ENCODE measurements around the gene ADAMTSL5. TPM values are rescaled to one million over a fixed set of nuclear protein-coding genes. Genes with fewer than 3 reads are reported as not detected.

The ADAMTSL5 gene
- total RNA-seq, 5 donors from 2014 or later (not counting 1 experiment from before 2014, with no cell fraction given), result 5.7 to 7.9 (median 6.9) TPM

DNA sequence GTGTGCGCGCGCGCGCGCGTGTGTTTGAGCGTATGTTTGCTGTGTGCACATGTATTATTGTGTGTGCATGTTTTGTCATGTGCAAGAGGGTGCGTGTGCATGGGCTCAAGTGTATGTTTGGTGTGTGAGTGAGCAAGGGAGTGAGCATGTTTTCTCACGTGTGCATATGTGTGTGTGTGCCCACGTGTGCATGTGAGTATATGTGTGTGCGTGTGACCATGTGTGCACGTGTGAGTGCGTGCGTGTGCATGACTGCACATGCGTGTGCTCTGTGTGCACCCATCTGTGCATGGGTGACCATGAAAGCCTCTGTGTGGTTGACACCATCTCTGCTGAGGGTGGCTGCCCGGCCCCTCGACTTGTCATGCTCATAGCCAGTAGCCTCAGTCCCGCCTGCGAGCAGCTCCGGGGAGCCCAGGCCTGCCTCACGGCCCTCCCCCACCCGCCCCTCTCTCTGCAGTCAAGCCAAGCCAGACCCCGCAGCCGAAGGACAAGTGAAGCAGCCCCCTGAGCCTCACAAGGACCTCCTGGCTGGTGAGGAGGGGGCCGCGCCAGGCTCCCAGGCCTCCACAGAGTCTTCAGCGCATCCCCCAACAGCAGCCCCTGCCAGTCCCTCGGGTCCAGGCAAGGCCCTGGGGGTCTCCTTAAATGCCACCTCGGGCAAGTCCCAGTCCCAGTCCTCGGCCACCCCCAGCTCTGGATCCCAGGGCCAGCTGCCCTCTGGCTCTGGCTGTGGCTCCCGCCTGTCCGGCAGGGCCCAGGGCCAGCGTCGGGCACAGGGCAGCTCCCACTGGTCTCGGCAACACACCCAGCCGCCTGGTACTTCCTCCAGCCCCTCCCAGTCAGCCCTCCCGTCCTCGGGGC lies 15.9 kb downstream of the ADAMTSL5 start:
- ATAC-seq (replicated peaks in 1 of 4), result no peak
- Histone ChIP-seq H3K4me1 (ENCODE audit: control insufficient read depth in 1 of 2, extremely low read depth in 1 of 2, insufficient read depth in 2 of 2, low read length in 2 of 2) (no peaks in the 10 kb centered on the region), H3K4me3 (ENCODE audit: control insufficient read depth in 1 of 2, extremely low read depth in 1 of 2, low read length in 1 of 2) (no peak overlapping the region), H3K27ac (ENCODE audit: low read length) (no peak overlapping the region), H3K9me3 (no peaks in the 10 kb centered on the region), H3K36me3 (ENCODE audit: control insufficient read depth in 2 of 2, extremely low read depth in 1 of 2, insufficient read depth in 1 of 2, low read length in 1 of 2) (no peaks in the 10 kb centered on the region), H3K27me3 (replicated peaks in 1 of 2; ENCODE audit: control insufficient read depth in 2 of 2, extremely low read depth in 1 of 2, insufficient read depth in 2 of 2, low read length in 1 of 2) (peaks cover 0 to 17% of the 10 kb centered on the region in 2 experiments)
- DNase-seq, result no peak
- ChIA-PET POLR2A (no interaction called here), CTCF (no interaction called here)
- no peak overlapping the region for H3K27ac Mint-ChIP-seq
- WGBS (ENCODE audit: insufficient coverage), result 78% methylated on average over 37 of the region's 39 CpGs
- H3K36me3 Mint-ChIP-seq, result no peaks in the 10 kb centered on the region
- H3K9me3 Mint-ChIP-seq, result no peaks in the 10 kb centered on the region
- peaks cover 0 to 1% of the 10 kb centered on the region in 2 donors for H3K27me3 Mint-ChIP-seq
- peaks cover 0 to 2% (median 1%) of the 10 kb centered on the region in 3 donors for H3K4me1 Mint-ChIP-seq
- H3K4me3 Mint-ChIP-seq, result no peak overlapping the region

DNA sequence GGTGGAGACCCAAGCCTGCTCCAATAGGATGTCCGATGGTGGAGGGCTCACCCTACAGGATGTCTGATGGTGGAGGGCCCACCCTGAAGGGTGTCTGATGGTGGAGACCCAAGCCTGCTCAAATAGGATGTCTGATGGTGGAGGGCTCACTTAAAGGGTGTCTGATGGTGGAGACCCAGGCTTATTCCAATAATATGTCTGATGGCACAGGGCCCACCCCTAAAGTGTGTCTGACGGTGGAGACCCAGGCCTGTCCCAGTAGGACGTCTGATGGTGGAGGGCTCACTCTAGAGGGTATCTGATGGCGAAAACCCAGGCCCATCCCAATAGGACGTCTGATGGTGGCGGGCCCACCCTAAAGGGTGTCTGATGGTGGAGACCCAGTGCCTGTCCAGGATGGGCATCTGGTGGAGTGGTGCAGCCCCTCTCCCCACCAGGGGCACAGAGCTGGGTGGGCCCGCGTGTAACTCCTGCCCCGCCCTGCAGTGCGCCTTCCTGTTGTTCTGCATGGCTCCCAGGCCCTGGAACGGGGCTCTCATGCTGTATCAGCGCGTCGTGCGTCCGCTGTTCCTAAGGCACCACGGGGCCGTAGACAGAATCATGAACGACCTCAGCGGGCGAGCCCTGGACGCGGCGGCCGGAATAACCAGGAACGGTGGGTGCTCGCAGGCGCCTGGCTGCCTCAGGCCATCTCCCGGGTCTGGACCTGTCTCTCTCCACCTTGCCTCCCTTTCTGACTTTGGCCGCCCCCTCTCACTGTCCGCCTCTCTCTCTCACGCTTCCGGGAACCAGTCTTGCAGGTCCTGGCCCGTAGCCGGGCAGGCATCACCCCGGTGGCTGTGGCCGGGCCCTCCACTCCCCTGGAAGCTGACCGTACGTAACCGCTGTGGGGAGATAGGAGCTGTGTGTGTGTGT lies 16.8 kb downstream of the ADAMTSL5 start:
- Histone ChIP-seq H3K4me3 (ENCODE audit: control insufficient read depth in 1 of 2, extremely low read depth in 1 of 2, low read length in 1 of 2) (no peak overlapping the region), H3K9me3 (no peaks in the 10 kb centered on the region), H3K27me3 (replicated peaks in 1 of 2; ENCODE audit: control insufficient read depth in 2 of 2, extremely low read depth in 1 of 2, insufficient read depth in 2 of 2, low read length in 1 of 2) (peaks cover 0 to 19% of the 10 kb centered on the region in 2 experiments), H3K4me1 (ENCODE audit: control insufficient read depth in 1 of 2, extremely low read depth in 1 of 2, insufficient read depth in 2 of 2, low read length in 2 of 2) (peaks cover 0 to 8% of the 10 kb centered on the region in 2 experiments), H3K36me3 (ENCODE audit: control insufficient read depth in 2 of 2, extremely low read depth in 1 of 2, insufficient read depth in 1 of 2, low read length in 1 of 2) (no peaks in the 10 kb centered on the region), H3K27ac (ENCODE audit: low read length) (no peak overlapping the region)
- Mint-ChIP-seq H3K9me3 (no peaks in the 10 kb centered on the region), H3K4me1 (peaks cover 5 to 6% (median 5%) of the 10 kb centered on the region in 3 donors), H3K36me3 (no peaks in the 10 kb centered on the region), H3K27me3 (peaks cover 0 to 1% of the 10 kb centered on the region in 2 donors), H3K4me3 (no peak overlapping the region), H3K27ac (no peak overlapping the region)
- ATAC-seq (replicated peaks in 1 of 4), result no peak
- ChIA-PET CTCF (no interaction called here), POLR2A (no interaction called here)
- no peak for DNase-seq
- 89% methylated on average over 25 of the region's 40 CpGs for WGBS (ENCODE audit: insufficient coverage)

DNA sequence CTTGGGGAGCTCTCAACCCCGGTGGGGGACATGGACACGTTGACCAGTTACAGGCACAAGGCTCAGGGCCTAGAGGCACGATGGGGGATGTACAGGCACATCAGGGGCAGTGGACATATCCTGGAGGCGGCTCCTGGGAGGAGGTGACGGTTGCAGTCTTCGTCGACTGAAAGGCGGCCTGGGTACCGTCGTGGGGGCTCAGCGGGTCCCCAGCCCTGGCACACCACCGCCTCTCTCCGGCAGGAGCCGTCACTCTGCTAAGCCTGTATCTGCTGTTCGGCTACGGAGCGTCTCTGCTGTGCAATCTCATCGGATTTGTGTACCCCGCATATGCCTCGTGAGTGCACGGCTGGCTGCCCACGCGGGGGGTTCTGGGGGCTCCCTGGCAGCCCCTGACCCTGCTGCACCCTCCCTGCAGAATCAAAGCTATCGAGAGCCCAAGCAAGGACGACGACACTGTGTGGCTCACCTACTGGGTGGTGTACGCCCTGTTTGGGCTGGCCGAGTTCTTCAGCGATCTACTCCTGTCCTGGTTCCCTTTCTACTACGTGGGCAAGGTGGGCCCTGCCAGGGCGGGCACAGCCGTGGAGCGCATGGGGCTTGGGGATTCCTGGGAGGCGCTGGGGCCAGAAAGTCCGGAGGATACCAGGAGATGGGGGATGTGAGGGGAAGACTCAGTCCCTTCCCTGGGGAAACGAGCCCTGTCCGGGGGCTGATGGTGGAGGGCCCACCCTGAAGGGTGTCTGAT lies 17.6 kb downstream of the ADAMTSL5 start:
- CTCF ChIA-PET, result no interaction called here
- no peak for ATAC-seq (replicated peaks in 1 of 4)
- Mint-ChIP-seq H3K27ac (no peak overlapping the region), H3K4me3 (no peak overlapping the region), H3K4me1 (peaks cover 5 to 9% (median 6%) of the 10 kb centered on the region in 3 donors), H3K9me3 (no peaks in the 10 kb centered on the region), H3K27me3 (peaks cover 0 to 1% of the 10 kb centered on the region in 2 donors), H3K36me3 (no peaks in the 10 kb centered on the region)
- peaks cover 0 to 19% of the 10 kb centered on the region in 2 experiments for H3K27me3 ChIP-seq (replicated peaks in 1 of 2; ENCODE audit: control insufficient read depth in 2 of 2, extremely low read depth in 1 of 2, insufficient read depth in 2 of 2, low read length in 1 of 2)
- POLR2A ChIA-PET, result no interaction called here
- WGBS (ENCODE audit: insufficient coverage), result 82% methylated on average over 32 of the region's 37 CpGs
- DNase-seq, result no peak
- no peak overlapping the region for H3K27ac ChIP-seq (ENCODE audit: low read length)
- peaks cover 0 to 11% of the 10 kb centered on the region in 2 experiments for H3K4me1 ChIP-seq (ENCODE audit: control insufficient read depth in 1 of 2, extremely low read depth in 1 of 2, insufficient read depth in 2 of 2, low read length in 2 of 2)
- H3K4me3 ChIP-seq (ENCODE audit: control insufficient read depth in 1 of 2, extremely low read depth in 1 of 2, low read length in 1 of 2), result no peak overlapping the region
- no peaks in the 10 kb centered on the region for H3K9me3 ChIP-seq
- no peaks in the 10 kb centered on the region for H3K36me3 ChIP-seq (ENCODE audit: control insufficient read depth in 2 of 2, extremely low read depth in 1 of 2, insufficient read depth in 1 of 2, low read length in 1 of 2)

DNA sequence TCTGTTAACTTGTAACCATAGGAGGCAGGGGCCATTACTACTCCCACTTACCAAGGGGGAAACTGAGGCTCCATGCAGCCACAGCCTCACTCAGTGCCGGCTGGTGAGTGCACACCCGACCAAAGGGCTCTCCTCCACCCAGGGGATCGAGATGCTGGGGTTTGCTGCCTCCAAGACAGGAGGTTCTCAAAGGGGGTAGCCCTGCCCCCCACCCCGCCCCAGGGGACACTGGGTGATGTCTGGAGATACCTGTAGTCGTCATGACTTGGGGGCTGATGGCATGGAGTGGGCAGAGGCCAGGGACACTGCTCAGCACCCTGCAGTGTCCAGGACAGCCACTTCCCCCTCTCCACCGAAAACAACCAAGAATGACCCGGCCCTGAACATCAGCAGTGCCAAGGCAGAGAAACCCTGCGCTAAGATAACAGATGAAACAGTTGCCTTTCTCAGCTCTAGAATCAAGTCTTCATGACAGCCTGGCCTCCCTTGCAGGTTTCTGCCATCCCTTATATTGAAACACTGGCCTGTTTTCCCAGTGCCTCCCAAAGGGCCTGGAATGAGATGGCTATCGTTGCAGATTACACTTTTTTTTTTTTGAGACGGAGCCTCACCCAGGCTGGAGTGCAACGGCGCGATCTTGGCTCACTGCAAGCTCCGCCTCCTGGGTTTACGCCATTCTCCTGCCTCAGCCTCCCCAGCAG lies 18.6 kb downstream of the ADAMTSL5 start:
- WGBS (ENCODE audit: insufficient coverage), result 82% methylated on average over 10 of the region's 15 CpGs
- H3K4me1 Mint-ChIP-seq, result peaks cover 10 to 15% (median 11%) of the 10 kb centered on the region in 3 donors
- H3K9me3 Mint-ChIP-seq, result no peaks in the 10 kb centered on the region
- POLR2A ChIA-PET, result no interaction called here
- DNase-seq, result no peak
- Histone ChIP-seq H3K9me3 (no peaks in the 10 kb centered on the region), H3K27ac (ENCODE audit: low read length) (no peak overlapping the region), H3K36me3 (ENCODE audit: control insufficient read depth in 2 of 2, extremely low read depth in 1 of 2, insufficient read depth in 1 of 2, low read length in 1 of 2) (no peaks in the 10 kb centered on the region), H3K4me1 (ENCODE audit: control insufficient read depth in 1 of 2, extremely low read depth in 1 of 2, insufficient read depth in 2 of 2, low read length in 2 of 2) (peaks cover 0 to 20% of the 10 kb centered on the region in 2 experiments), H3K4me3 (ENCODE audit: control insufficient read depth in 1 of 2, extremely low read depth in 1 of 2, low read length in 1 of 2) (no peak overlapping the region), H3K27me3 (replicated peaks in 1 of 2; ENCODE audit: control insufficient read depth in 2 of 2, extremely low read depth in 1 of 2, insufficient read depth in 2 of 2, low read length in 1 of 2) (peaks cover 0 to 25% of the 10 kb centered on the region in 2 experiments)
- CTCF ChIA-PET, result no interaction called here
- peaks cover 0 to 1% of the 10 kb centered on the region in 2 donors for H3K27me3 Mint-ChIP-seq
- H3K4me3 Mint-ChIP-seq, result no peak overlapping the region
- H3K27ac Mint-ChIP-seq, result no peak overlapping the region
- ATAC-seq (replicated peaks in 1 of 4), result no peak
- no peaks in the 10 kb centered on the region for H3K36me3 Mint-ChIP-seq

DNA sequence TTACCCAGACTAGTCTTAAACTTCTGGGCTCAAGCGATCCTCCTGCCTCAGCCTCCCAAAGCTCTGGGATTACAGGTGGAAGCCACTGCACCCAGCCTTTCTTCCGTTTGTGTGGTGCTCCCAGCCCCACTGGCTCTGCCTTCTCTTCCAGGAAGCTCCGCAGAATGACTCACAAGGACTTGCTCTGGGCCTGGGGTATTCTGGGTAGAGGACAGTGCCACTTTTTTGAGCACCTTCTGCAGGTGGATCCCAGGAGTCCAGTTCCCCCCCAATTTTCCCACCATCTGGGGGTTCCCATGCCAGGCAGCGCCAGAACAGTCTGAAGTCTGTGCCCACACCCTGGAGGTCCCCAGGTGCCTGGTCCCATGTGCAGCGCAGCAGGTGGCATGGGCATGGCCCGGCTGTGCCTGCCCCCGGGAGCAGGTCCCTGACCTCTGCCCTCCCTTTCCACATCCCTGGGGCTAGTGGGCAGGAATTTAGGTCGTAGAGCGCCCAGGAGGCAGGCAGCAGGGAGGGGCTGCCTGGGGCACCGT lies 20.3 kb downstream of the ADAMTSL5 start:
- peaks cover 0 to 22% of the 10 kb centered on the region in 2 experiments for H3K4me1 ChIP-seq (ENCODE audit: control insufficient read depth in 1 of 2, extremely low read depth in 1 of 2, insufficient read depth in 2 of 2, low read length in 2 of 2)
- Mint-ChIP-seq H3K4me1 (peaks cover 11 to 16% (median 12%) of the 10 kb centered on the region in 3 donors), H3K36me3 (no peaks in the 10 kb centered on the region), H3K4me3 (peak overlapping the region; percentile 17 to 82 (median 55)), H3K27me3 (no peaks in the 10 kb centered on the region), H3K9me3 (no peaks in the 10 kb centered on the region), H3K27ac (no peak overlapping the region)
- peaks cover 0 to 17% of the 10 kb centered on the region in 2 experiments for H3K27me3 ChIP-seq (replicated peaks in 1 of 2; ENCODE audit: control insufficient read depth in 2 of 2, extremely low read depth in 1 of 2, insufficient read depth in 2 of 2, low read length in 1 of 2)
- DNase-seq (no peak), ATAC-seq (replicated peaks in 1 of 4) (no peak)
- H3K9me3 ChIP-seq, result no peaks in the 10 kb centered on the region
- POLR2A ChIA-PET, result no interaction called here
- H3K4me3 ChIP-seq (ENCODE audit: control insufficient read depth in 1 of 2, extremely low read depth in 1 of 2, low read length in 1 of 2), result no peak overlapping the region
- WGBS (ENCODE audit: insufficient coverage), result 87% methylated on average over 7 of the region's 10 CpGs
- no peaks in the 10 kb centered on the region for H3K36me3 ChIP-seq (ENCODE audit: control insufficient read depth in 2 of 2, extremely low read depth in 1 of 2, insufficient read depth in 1 of 2, low read length in 1 of 2)
- H3K27ac ChIP-seq (ENCODE audit: low read length), result no peak overlapping the region
- CTCF ChIA-PET, result no interaction called here
